CD14-positive monocyte (primary cell): ENCODE data around the gene MAVS. TPM values are rescaled to one million over a fixed set of nuclear protein-coding genes. Genes with fewer than 3 reads are reported as not detected.

Experiments used
- DNase-seq, 3 donors: peaks; one replicate each; pipeline ENCODE4 v3.0.0-alpha.2; 2011 to 2022
- H2AFZ ChIP-seq: 2 replicates; pipeline ENCODE4 v1.6.0; 2012; ENCODE audit warnings: mild to moderate bottlenecking, low read depth, low read length, inconsistent platforms; ENCODE audit not compliant: insufficient read depth, poor library complexity, severe bottlenecking
- H3K27ac ChIP-seq, 2 donors: 1 replicate in 1 of 2; 2 replicates in 1 of 2; pipeline ENCODE4 v1.5.1; 2012 to 2013; ENCODE audit warnings: low read length in 2 of 2, control low read depth in 1 of 2, inconsistent platforms in 1 of 2, low read depth in 1 of 2, mild to moderate bottlenecking in 1 of 2
- H3K27me3 ChIP-seq, 2 donors: one replicate each; pipeline versions ENCODE4 v1.6.0 to v1.6.1; 2011 to 2013; ENCODE audit warnings: low read length in 2 of 2; ENCODE audit not compliant: control insufficient read depth in 2 of 2, insufficient read depth in 2 of 2
- H3K36me3 ChIP-seq, 2 donors: replicated peaks in 1 of 2; 1 replicate in 1 of 2; 2 replicates in 1 of 2; pipeline versions ENCODE4 v1.5.1 to v1.6.1; 2012 to 2013; ENCODE audit warnings: low read length in 2 of 2, control low read depth in 1 of 2, inconsistent platforms in 1 of 2, mild to moderate bottlenecking in 1 of 2; ENCODE audit not compliant: insufficient read depth in 2 of 2, control insufficient read depth in 1 of 2
- H3K4me1 ChIP-seq, 2 donors: 1 replicate in 1 of 2; 2 replicates in 1 of 2; pipeline versions ENCODE4 v1.5.1 to v1.6.1; 2012 to 2013; ENCODE audit warnings: low read length in 2 of 2, control low read depth in 1 of 2, inconsistent platforms in 1 of 2, mild to moderate bottlenecking in 1 of 2, moderate library complexity in 1 of 2; ENCODE audit not compliant: insufficient read depth in 2 of 2, control insufficient read depth in 1 of 2
- H3K4me2 ChIP-seq: replicated peaks from 2 replicates; pipeline ENCODE3; 2012; ENCODE audit warnings: low read length, moderate library complexity, mild to moderate bottlenecking; ENCODE audit not compliant: poor library complexity, severe bottlenecking; ENCODE audit errors: extremely low read depth
- H3K4me3 ChIP-seq, 3 experiments: fragments of 200-600 bp in 1 of 3; sonication (generic) in 1 of 3; replicated peaks in 1 of 3; 1 replicate in 2 of 3; 2 replicates in 1 of 3; pipeline ENCODE4 v1.5.1; 2011 to 2013; ENCODE audit warnings: low read length in 3 of 3, mild to moderate bottlenecking in 3 of 3, control low read depth in 2 of 3, low read depth in 2 of 3, inconsistent platforms in 1 of 3, moderate library complexity in 1 of 3
- H3K79me2 ChIP-seq: 2 replicates; pipeline ENCODE4 v1.6.0; 2012; ENCODE audit warnings: mild to moderate bottlenecking, control low read depth, inconsistent platforms, low read length, moderate library complexity; ENCODE audit not compliant: insufficient read depth
- H3K9ac ChIP-seq: 2 replicates; pipeline ENCODE4 v1.6.0; 2017; ENCODE audit warnings: low read length, mild to moderate bottlenecking; ENCODE audit not compliant: insufficient read depth, poor library complexity, severe bottlenecking
- H3K9me3 ChIP-seq, 2 donors: replicated peaks in 1 of 2; 1 replicate in 1 of 2; 2 replicates in 1 of 2; pipeline versions ENCODE4 v1.5.1 to v1.6.1; 2012 to 2013; ENCODE audit warnings: low read length in 2 of 2, control low read depth in 1 of 2; ENCODE audit not compliant: control insufficient read depth in 1 of 2, insufficient read depth in 1 of 2
- H4K20me1 ChIP-seq: 2 replicates; pipeline ENCODE4 v1.6.0; 2012; ENCODE audit warnings: mild to moderate bottlenecking, low read length, control low read depth, moderate library complexity; ENCODE audit not compliant: insufficient read depth
- H3K27ac Mint-ChIP-seq, 7 donors: one replicate each; pipeline ENCODE4 v1.8.0; 2020; ENCODE audit warnings: mild to moderate bottlenecking in 7 of 7, mixed read lengths in 7 of 7, moderate library complexity in 6 of 7, inconsistent platforms in 2 of 7
- H3K27me3 Mint-ChIP-seq, 3 donors: one replicate each; pipeline ENCODE4 v1.8.0; 2021 to 2022; ENCODE audit warnings: low read depth in 3 of 3, mild to moderate bottlenecking in 3 of 3, mixed read lengths in 3 of 3, moderate library complexity in 3 of 3, inconsistent platforms in 1 of 3
- H3K36me3 Mint-ChIP-seq, 2 donors: one replicate each; pipeline ENCODE4 v1.8.0; 2020; ENCODE audit warnings: mixed read lengths in 2 of 2, inconsistent platforms in 1 of 2, mild to moderate bottlenecking in 1 of 2
- H3K4me1 Mint-ChIP-seq: one replicate; pipeline ENCODE4 v1.8.0; 2020; ENCODE audit warnings: mild to moderate bottlenecking, mixed read lengths
- H3K4me3 Mint-ChIP-seq, 2 donors: one replicate each; pipeline ENCODE4 v1.8.0; 2020; ENCODE audit warnings: mild to moderate bottlenecking in 2 of 2, mixed read lengths in 2 of 2, moderate library complexity in 1 of 2
- H3K9me3 Mint-ChIP-seq, 7 donors: one replicate each; pipeline ENCODE4 v1.8.0; 2020 to 2022; ENCODE audit warnings: mixed read lengths in 7 of 7, mild to moderate bottlenecking in 6 of 7, moderate library complexity in 6 of 7, inconsistent platforms in 2 of 7
- CTCF ChIP-seq: fragments of 200-600 bp; IDR thresholded peaks from one replicate; pipeline ENCODE4 v1.8.0; 2022; ENCODE audit warnings: antibody characterized with exemption, mild to moderate bottlenecking
- WGBS: methylation state at CpG from one replicate; pipeline ENCODE4 v1.1.5; 2013; ENCODE audit warnings: missing lambda C conversion rate; ENCODE audit not compliant: insufficient coverage; 5-methylcytosine and 5-hydroxymethylcytosine counted together
- intact Hi-C, 2 donors: fragments of 100-400 bp; cut with micrococcal nuclease; formaldehyde crosslinking; loops; one replicate each; pipeline versions ENCODE4 v1.15.0 to v1.15.1; 2023
- polyA plus RNA-seq, 3 donors: library from polyadenylated mRNA; depleted of rRNA in 1 of 3; unstranded in 2 of 3; stranded (reverse) in 1 of 3; fragments of 300-500 nt in 2 of 3; fragments of >200 nt in 1 of 3; fragmentation: Illumina TruSeq in 2 of 3; gene quantifications; 1 replicate in 2 of 3; 2 replicates in 1 of 3; pipeline ENCODE4 v1.2.3, GENCODE V29; 2012 to 2021

Gene MAVS
- polyA plus RNA-seq, 3 donors: 1.8 to 16.6 (median 3.2) TPM

DNA sequence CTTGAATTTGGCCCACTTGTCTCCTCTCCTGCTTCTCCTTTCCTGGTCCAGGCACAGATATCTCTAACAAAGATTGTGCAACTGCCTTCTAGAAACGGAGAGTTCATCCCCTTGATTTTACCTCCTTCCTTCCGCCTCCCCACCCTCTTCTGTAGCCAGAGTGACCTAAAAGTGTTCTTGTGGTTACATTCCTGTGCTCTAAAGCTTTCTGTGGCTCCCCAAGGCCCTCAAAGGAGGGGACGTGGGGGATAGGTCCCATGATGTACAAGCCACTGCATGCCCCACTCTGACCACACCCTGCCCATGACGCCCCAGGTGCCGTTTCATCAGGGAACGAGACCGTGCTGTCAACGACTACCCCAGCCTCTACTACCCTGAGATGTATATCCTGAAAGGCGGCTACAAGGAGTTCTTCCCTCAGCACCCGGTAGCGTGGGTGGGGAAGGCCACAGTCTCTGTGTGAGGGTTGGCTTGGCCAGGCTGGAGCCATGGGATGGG is 42.3 kb upstream of the MAVS start:
- H3K27me3 Mint-ChIP-seq: peaks cover 0 to 1% (median 0%) of the 10 kb centered on the region in 3 donors
- H3K4me1 Mint-ChIP-seq: peaks cover 63% of the 10 kb centered on the region
- WGBS: 40% methylated on average over 5 of the region's 11 CpGs
- H4K20me1 ChIP-seq: no peaks in the 10 kb centered on the region
- peak overlapping the region; percentile 45 to 76 for H3K27ac ChIP-seq
- H2AFZ ChIP-seq: no peak overlapping the region
- peaks cover 36 to 45% of the 10 kb centered on the region in 2 donors for H3K36me3 Mint-ChIP-seq
- H3K4me3 ChIP-seq: peak overlapping the region in 1 of 3 experiments; percentile 4
- H3K9ac ChIP-seq: no peak overlapping the region
- peaks cover 0 to 2% (median 0%) of the 10 kb centered on the region in 7 donors for H3K9me3 Mint-ChIP-seq
- peaks cover 67 to 74% of the 10 kb centered on the region in 2 donors for H3K4me1 ChIP-seq
- peaks cover 10 to 50% of the 10 kb centered on the region in 2 donors for H3K36me3 ChIP-seq
- no peak for TF ChIP-seq CTCF
- no peaks in the 10 kb centered on the region for H3K9me3 ChIP-seq
- intact Hi-C loops: no loop called here
- H3K79me2 ChIP-seq: peaks cover 16% of the 10 kb centered on the region
- peak overlapping the region; percentile 40 for H3K4me2 ChIP-seq
- no peaks in the 10 kb centered on the region for H3K27me3 ChIP-seq
- peak overlapping the region in 1 of 2 donors; percentile 79 for H3K4me3 Mint-ChIP-seq
- peak overlapping the region; percentile 66 to 91 (median 87) for H3K27ac Mint-ChIP-seq
- peak in 2 of 3 donors; percentile 46 to 61 for DNase-seq

- Histone ChIP-seq H3K9ac (no peak overlapping the region), H3K27me3 (no peaks in the 10 kb centered on the region), H3K4me1 (peaks cover 71 to 77% of the 10 kb centered on the region in 2 donors), H4K20me1 (no peaks in the 10 kb centered on the region), H3K79me2 (peaks cover 16% of the 10 kb centered on the region), H2AFZ (no peak overlapping the region), H3K36me3 (peaks cover 10 to 48% of the 10 kb centered on the region in 2 donors), H3K27ac (peak overlapping the region; percentile 29 to 76), H3K4me3 (no peak overlapping the region), H3K4me2 (no peak overlapping the region), H3K9me3 (no peaks in the 10 kb centered on the region)
- Mint-ChIP-seq H3K4me3 (no peak overlapping the region), H3K9me3 (peaks cover 0 to 2% (median 0%) of the 10 kb centered on the region in 7 donors), H3K27ac (peak overlapping the region in 5 of 7 donors; percentile 19 to 86 (median 53)), H3K4me1 (peaks cover 66% of the 10 kb centered on the region), H3K36me3 (peaks cover 36 to 45% of the 10 kb centered on the region in 2 donors), H3K27me3 (peaks cover 0 to 1% (median 0%) of the 10 kb centered on the region in 3 donors)
- DNase-seq: no peak
- no peak for TF ChIP-seq CTCF
- WGBS: 91% methylated on average over 11 of the region's 11 CpGs
- intact Hi-C loops: no loop called here
Observed at GRCh38 chr20:3804781-3805180, 41.9 kb upstream of the MAVS start.
